ENCODE results near the gene SPRR2E.

- no peak for TF ChIP-seq POLR2AphosphoS5 (IDR thresholded peaks at IDR 0.05; ENCODE audit: borderline replicate concordance, low read depth, low read length)
- TF ChIP-seq EZH2 (IDR thresholded peaks at IDR 0.05): no peak
- no peak for TF ChIP-seq FOXP2 (optimal IDR thresholded peaks at IDR 0.05; ENCODE audit: control extremely low read depth, extremely low read length, insufficient read depth)
These were observed 19.1 kb upstream of the SPRR2E start, which contains the start of gene SPRR2F for GRCh38 chr1:153113416-153113815.
